ENCODE data around the gene MAPK8IP3. TPM values are rescaled to one million over a fixed set of nuclear protein-coding genes. Genes with fewer than 3 reads are reported as not detected.

MAPK8IP3 gene
- total and polyA plus RNA-seq, 9 of the 15 experiments (the other 6 are each of a cell fraction or from before 2014, with no cell fraction given): 0.17 to 58.7 (median 16.7) TPM

DNA sequence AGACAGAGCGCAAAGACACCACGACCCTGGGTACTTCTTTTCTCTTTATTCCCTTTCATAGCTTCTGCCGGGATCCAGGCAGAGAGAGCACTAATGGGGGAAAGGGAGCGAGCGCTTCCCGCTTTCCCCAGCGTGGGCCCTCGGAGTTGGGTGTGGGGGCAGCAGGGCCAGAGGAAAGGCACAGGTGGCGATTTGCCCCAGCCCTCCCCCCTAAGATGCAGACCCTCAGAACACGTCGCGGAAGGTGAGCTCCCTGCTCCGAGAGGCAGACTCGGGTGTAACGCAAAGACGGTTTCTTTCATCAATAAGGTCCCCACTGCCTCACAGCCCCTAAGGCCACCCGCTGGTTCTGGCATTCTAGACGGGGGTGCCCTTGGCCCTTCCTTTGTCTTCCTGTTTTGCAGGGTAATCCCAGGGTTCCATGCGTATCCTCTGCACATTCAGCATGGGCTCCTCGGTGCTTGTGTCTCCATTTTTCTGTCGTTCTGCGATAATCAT lies 65.9 kb downstream of the MAPK8IP3 start (continued):
- TF ChIP-seq ZNF584 (CRISPR knock-in tag; IDR thresholded peaks at IDR 0.05; ENCODE audit: low read depth) (no peak), RBM34 (IDR thresholded peaks at IDR 0.05; ENCODE audit: borderline replicate concordance, insufficient read depth, low read length) (no peak), ZNF586 (CRISPR knock-in tag; conservative IDR thresholded peaks at IDR 0.05) (no peak), ZNF253 (CRISPR knock-in tag; conservative IDR thresholded peaks at IDR 0.05) (no peak), ZNF217 (CRISPR knock-in tag; IDR thresholded peaks at IDR 0.05) (no peak), NFE2L1 (tag; IDR thresholded peaks at IDR 0.05; ENCODE audit: borderline replicate concordance, low read depth) (no peak), ELF4 (CRISPR knock-in tag; IDR thresholded peaks at IDR 0.05) (no peak), ZNF311 (CRISPR knock-in tag; IDR thresholded peaks at IDR 0.05) (no peak), SETDB1 (IDR thresholded peaks at IDR 0.05; ENCODE audit: low read length) (no peak), MECOM (CRISPR knock-in tag; IDR thresholded peaks at IDR 0.05) (no peak), ZNF134 (CRISPR knock-in tag; conservative IDR thresholded peaks at IDR 0.05) (no peak), ZBTB49 (CRISPR knock-in tag; IDR thresholded peaks at IDR 0.05; ENCODE audit: borderline replicate concordance) (0 out of 2 replicates have a peak, but pooled peaks have one; percentile 30), ZNF583 (CRISPR knock-in tag; IDR thresholded peaks at IDR 0.05) (no peak), SMARCC2 (IDR thresholded peaks at IDR 0.05; ENCODE audit: low read depth) (no peak), ZMIZ1 (IDR thresholded peaks at IDR 0.05; ENCODE audit: low read depth in 2 of 2, low read length in 2 of 2) (no peak), TFAM (CRISPR knock-in tag; conservative IDR thresholded peaks at IDR 0.05) (no peak), KAT7 (CRISPR knock-in tag; IDR thresholded peaks at IDR 0.05; ENCODE audit: borderline replicate concordance) (0 out of 2 replicates have a peak, but pooled peaks have one; percentile 17), ZC3H11A (IDR thresholded peaks at IDR 0.05; ENCODE audit: low read depth, low read length) (no peak), FOXA3 (CRISPR knock-in tag; conservative IDR thresholded peaks at IDR 0.05 in 1 of 2, IDR thresholded peaks at IDR 0.05 in 1 of 2) (no peak)
- TF ChIP-seq, protein P1, sequence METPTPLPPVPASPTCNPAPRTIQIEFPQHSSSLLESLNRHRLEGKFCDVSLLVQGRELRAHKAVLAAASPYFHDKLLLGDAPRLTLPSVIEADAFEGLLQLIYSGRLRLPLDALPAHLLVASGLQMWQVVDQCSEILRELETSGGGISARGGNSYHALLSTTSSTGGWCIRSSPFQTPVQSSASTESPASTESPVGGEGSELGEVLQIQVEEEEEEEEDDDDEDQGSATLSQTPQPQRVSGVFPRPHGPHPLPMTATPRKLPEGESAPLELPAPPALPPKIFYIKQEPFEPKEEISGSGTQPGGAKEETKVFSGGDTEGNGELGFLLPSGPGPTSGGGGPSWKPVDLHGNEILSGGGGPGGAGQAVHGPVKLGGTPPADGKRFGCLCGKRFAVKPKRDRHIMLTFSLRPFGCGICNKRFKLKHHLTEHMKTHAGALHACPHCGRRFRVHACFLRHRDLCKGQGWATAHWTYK (CRISPR knock-in tag; IDR thresholded peaks at IDR 0.05): no peak
